Measurements from ENCODE around the gene PDGFD.

- TF ChIP-seq CTCF (IDR thresholded peaks at IDR 0.05; ENCODE audit: borderline replicate concordance, extremely low read depth, low read length, poor library complexity, severe bottlenecking) (no peak), EZH2 (IDR thresholded peaks at IDR 0.05; ENCODE audit: borderline replicate concordance, low read depth, low read length, severe bottlenecking) (no peak)
These were observed 200.3 kb downstream of the PDGFD start for GRCh38 chr11:103963648-103964047.
